Hepatocyte (in vitro differentiated cells): Measurements from ENCODE around the gene ERCC2.

Experiments used
- CTCF ChIP-seq: fragments of 200-600 bp; sonication (generic); IDR thresholded peaks from 2 replicates; pipeline ENCODE4 v1.5.1; 2016; ENCODE audit warnings: antibody characterized with exemption, mild to moderate bottlenecking; ENCODE audit not compliant: poor library complexity
- EZH2 ChIP-seq: fragments of 200-600 bp; sonication (generic); IDR thresholded peaks from 2 replicates; pipeline ENCODE4 v1.6.1; 2016; ENCODE audit warnings: antibody characterized with exemption, mild to moderate bottlenecking, borderline replicate concordance
- EZH2phosphoT487 ChIP-seq: fragments of 200-600 bp; sonication (generic); IDR thresholded peaks from one replicate; pipeline ENCODE4 v1.6.1; 2018; ENCODE audit warnings: antibody characterized with exemption, mild to moderate bottlenecking, low read depth, moderate library complexity; ENCODE audit not compliant: unreplicated experiment, severe bottlenecking

- TF ChIP-seq CTCF (no peak), EZH2 (no peak), EZH2phosphoT487 (no peak)
These were observed 21.7 kb upstream of the ERCC2 start for GRCh38 chr19:45391871-45392665.
